Thyroid gland (tissue), 4 donors: ENCODE results near the gene ASPN.

Experiments
- CTCF ChIP-seq, 6 experiments: fragments of 200-600 bp in 3 of 6; fragments of 450-650 bp in 3 of 6; sonication (generic) in 3 of 6; IDR thresholded peaks; one replicate each; pipeline ENCODE4 v1.5.1; 2016 to 2019; ENCODE audit warnings: antibody characterized with exemption in 6 of 6, mild to moderate bottlenecking in 2 of 6, inconsistent platforms in 1 of 6, moderate library complexity in 1 of 6
- POLR2A ChIP-seq, 2 donors: fragments of 450-650 bp; IDR thresholded peaks; one replicate each; pipeline ENCODE4 v1.6.1; 2017; ENCODE audit warnings: antibody characterized with exemption in 2 of 2, mild to moderate bottlenecking in 2 of 2, moderate library complexity in 1 of 2

GRCh38 chr9:92463984-92464383 is 18.3 kb downstream of the ASPN start:
- TF ChIP-seq CTCF (IDR thresholded peaks at IDR 0.05) (no peak), POLR2A (IDR thresholded peaks at IDR 0.05) (no peak)
